Right forelimb (tissue), 1 donor: ENCODE measurements around the gene HPCA.
A peak's percentile ranks its signal among the peaks of the same experiment; 100 is the strongest.

Source experiments
- DNase-seq: peaks from one replicate; pipeline ENCODE4 v3.0.0-alpha.2; 2018

The HPCA gene

DNA sequence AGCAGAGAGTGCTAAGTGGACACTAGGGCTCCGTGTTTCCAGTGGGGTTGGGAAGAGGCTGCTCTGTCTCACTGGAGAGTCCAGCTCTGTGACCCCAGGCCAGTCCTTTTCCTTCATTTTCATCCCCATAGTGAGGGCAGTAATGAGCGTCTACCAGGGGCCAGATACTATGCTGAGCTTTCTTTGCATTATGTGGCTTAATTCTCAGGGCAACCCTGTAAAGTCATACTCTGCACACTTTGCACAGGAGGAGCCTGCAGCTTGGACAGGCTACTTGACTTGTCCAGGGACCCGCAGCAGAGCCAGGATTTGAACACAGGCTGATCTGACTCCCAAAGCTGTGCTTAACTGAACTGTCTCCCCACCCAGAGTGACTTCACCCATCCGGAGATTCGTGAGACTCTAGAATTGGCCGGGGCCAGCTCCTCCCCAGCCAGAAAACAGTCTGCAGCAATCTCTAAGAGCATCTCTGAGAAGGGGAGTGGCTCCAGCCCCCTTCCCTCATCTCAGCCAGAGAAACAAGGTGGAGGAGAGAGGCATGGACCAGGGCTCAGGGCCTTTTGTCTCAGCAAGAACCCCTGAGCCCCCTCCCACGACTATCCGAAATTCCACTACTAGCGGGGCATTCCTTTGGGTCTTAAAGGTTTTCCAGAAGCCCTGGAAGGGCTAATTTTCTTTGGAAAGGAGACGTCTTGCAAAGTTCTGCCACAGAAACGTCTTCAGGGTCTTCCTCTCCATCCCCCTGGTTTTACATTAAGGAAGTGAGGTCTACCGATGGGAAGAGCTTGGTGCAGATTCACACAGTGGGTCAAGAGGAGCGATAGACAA, 14.7 kb upstream of the HPCA start:
- DNase-seq, result peak; percentile 67

DNA sequence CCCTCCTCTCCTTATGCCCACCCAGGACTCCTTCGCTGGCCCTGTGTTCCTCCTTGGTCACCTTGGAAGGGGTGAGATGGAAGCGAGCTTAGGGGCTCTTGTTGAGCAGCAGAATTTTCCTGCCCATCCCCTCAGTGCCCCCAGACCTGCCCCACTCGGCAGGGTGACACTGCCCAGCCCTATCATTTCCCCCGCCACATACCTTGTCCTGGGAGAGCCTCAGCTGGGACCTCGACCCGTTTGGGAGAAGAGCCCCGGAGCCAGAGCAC, 14.2 kb upstream of the HPCA start:
- DNase-seq, result no peak

DNA sequence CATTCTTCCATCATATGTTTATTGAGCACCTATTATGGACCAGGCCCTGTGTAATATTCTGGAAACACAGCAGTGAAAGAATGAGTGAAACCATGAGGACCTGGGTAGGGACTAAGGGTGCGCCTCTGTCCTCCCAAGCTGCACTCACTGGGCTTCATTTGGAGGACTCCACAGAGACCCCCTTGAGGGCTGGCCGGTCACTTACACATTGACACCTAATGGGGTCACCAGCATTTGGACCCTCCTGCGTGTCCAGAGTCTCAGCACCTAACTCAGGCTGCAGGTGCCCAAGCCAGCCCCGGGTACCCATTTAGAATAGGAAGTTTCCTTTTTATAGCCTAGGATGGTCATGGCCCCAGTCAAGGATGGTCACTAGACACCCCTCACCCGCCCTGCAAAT, 12.8 kb upstream of the HPCA start:
- DNase-seq, result no peak

DNA sequence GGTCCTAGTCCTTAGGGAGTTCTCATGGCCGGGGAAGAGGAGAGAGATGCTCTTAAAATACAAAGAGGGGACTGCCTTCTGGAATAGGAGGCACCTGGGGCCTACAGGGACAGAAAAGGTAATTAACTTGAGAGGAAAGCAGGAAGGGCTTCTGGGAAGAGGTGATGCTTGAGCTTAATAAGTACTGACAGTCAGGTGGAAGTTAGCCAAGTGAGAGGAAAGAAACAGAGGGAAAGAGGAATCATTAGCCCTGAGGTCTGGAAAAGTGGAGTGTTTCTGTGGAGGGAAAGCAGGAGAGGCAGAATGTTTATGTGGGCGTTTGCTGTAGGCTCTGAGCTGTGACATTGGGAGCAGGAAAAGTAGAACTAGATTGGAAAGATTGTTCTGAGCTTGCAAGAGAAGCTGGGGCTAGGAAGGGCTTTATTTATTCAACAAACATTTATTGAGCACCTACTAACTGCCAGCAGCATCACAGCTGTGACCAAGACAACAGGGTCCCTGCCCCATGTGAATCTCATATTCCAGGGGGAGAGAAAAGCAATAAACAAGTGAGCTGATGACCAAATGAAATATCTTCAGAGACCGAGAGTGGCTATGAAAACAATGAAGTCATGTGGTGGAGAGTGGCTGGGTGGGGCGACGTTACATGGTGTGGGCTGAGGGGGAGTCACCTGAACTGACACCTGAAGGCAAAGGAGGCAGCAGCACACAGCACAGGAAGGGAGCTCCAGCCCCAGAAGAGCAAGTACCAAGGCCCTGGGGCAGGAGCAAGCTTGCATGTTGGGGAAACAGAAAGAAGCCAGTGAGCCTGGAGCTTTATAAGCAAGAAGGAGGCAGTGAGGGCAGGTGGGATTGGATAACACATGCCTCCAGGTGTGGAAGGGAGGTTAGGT, 11.2 kb upstream of the HPCA start:
- DNase-seq, result no peak

DNA sequence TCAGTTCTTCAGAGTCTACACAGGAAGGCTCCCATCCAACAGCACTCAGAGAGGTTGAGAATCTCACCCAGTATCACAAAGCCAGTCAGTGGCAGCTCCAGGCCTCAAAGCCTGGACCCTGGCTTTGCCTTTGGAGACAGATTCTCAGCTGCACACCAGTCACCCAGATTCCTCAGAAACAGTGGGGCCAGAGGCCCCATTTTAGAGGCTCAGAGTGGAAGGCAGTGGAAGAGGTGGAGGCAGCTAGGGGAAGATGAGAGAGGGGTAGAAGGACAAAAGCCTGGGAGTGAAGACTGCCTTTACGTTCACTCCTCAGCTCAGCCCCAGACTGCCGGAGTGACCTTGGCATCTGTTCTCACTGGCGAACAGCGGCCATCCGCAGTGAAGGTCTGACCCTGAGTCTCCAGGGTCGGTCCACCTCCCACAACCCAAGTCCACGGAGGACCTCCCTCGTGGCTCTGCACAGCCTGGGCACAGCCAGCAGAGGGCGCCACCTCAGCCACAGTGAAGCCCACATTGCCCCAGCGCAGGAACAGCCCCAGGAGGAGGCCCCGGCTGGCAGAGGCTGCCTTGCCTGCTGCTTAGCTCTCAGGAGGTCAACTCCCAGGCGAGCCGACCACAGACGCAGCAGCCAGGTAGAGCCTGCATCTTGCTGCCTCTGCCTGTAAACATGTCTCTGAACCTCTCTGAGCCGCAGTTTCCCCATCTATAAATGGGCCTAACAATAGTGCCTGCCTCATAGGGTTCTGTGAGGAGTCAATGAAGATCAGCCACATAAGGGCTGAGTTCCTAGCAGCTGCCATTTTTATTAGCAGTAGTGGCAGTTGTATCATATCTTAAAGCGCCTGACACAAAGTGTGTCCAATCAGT, 9.7 kb upstream of the HPCA start:
- peak; percentile 55 for DNase-seq

DNA sequence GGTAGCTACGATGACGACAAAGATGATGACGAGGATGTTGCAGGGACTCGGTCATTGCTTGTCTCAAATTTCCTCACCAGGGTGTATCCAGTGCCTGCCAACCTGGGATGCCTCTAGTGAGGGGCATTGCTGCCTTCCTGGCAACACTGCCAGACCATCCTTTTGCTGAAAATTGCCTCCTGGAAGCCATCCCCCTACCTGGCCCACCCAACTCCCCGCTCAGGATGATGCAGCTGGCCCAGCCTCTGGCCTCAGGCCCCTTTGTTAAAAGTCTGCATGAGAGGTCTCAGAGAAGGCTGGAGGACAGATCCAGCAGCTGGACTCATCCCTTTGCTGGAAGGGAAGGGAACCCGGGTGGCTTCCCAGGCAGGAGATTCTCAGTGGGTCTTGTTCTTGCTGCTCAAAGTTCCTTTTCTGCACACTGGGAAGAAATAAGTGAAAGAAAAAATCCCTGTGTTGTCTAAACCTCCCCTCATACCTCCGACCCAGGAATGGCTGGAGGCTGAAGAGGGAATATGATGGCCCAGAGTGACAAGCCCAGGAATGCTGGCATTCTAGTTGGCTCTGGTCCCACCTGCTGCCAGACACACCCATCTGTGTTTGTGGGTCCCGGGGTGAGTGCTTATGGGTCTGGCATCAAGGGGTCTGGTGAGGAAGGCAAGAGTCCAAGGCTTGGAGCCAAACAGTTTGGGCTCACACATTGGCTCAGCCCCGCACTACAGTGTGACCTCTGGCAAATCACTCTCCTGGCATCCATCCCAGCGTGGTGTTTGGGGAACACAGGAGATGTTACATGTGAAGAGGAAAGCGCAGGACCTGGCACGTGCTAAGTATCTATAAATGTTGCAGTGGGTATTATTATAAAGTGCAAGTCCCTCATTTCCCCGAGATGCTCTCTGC, 8.8 kb upstream of the HPCA start:
- DNase-seq, result peak; percentile 39

DNA sequence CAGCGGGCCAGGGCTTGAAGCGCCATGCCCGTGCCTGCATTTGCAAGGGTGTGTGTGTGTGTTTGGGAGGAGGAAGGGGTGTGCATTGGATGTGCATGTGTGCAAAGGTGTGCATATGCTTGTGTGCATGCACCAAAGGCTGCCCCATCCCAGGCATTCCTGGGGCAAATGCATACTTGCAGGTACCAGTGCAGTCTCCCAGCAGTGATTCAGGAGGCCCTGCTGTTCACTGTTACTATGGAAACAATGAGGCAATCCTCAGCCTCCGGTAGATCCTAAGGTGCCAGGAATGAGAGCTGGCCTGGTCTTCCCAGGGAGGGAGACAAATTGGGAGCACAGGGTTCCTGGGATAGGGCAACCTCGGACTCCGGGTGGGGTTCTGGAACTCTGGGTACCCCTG, 8.1 kb upstream of the HPCA start:
- DNase-seq, result peak; percentile 39

DNA sequence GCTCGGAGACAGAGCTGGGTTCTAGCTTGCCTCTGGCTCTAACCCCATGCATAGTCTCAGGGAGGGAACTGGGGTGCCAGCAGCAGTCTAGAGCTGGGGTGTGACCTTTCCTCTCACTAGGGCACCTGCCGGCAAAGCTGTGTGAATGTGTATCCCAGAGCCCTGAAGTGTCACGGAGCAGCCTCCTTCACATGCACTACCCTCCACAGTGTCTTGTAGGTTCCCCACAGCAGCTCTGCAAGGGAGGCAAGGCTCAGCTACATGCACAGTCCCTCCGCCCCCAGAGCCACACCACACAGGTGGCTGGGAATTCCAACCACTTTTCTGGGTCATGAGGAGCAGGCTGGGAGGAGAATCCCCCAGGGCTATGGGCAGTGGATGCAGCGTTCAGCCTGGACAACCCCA, 7.7 kb upstream of the HPCA start:
- peak; percentile 16 for DNase-seq

DNA sequence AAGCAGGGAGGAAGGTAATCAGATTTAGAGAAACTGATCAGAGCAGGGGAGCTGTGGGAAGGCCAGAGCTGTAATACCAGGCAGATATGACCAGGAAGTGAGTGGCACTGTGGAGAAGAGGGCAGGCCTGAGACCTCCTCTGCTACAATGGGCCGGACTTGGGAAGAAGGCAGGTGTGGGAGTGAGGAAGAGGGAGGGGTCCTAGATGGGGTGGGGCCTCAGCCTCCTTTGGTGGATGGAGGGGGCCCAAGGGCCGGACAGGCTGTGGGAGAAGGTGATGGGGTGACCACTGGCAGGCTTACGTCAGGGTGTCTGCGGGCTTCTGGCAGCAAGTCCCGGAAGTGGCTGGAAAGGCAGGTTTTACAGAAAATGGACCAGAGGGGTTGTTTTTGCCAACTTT, 5.0 kb upstream of the HPCA start:
- DNase-seq, result peak; percentile 30

DNA sequence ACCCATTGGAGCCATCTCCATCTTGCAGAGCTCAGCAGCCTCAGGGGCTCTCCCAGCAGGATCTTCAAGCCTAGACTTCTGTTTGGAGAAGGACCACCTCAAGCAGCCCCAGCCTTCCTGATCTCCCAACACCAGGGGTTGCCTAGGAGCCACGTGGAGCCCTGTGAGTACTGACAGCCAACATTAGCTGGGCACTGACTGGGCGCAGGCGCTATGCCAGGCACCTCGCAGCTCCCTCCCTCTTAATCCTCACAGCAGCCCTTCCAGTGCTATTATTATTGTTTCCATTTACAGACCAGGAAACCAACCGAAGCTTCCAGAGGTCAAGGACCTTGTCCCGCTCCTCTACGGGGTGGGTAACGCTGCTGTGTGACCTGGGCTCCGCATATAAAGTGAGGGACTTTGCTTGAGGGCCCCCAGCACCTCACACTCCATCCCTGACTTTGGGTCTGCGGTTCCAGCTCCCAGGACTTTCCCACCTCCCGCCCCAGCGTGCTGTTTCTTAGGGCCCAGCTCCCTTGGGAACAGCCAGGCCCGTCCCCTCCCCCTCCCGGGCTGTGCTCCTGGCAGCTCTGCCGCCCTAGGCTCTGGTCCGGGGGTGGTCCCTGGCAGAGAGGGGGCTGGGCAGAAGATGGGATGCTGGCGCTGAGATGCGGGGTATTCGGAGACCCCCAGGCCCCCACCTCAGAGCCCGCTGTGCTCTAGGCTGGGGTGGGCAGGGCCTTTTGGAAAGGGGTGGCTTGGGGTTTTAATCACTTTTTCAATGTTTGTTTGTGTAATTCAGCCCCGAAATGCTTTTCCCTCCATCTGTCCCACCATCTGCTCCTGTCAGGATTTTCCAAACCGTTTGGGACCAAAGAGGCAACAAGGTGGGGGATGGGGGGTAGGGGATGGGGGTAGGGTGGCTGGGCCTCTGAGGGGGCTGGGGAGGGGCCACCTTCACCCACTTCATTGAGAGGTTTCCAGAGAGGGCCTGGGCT, 4.1 kb upstream of the HPCA start:
- DNase-seq, result peak; percentile 42

DNA sequence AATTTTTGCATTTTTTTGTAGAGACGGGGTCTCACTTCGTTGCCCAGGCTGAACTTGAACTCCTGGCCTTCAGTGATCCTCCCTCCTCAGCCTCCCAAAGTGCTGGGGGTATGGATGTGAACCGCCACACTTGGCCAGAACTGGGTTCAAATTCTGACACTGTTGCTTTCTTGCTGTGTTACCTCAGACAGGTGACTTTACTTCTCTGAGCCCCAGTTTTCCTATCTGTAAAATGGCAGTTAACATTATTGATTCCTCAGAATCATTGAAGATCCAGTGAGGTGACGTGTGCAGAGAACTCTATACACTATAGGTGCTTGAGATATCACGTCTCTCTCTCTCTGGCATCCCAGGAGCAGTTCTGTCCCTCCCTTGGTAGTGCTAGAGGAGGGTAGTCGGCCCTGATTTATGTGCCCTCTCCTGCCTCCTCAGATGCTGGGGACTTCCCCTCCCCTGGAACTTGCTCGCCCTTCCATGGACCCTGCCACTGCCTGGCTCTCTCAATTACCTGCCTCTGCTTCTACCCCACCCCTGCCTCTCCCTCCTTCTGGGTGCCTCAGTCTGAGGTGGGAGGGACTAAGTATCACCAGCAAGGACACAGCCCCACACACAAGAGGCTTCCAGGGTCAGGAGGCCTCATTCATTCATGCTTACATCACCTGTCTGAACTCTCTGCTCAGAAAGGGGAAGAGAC, 2.8 kb upstream of the HPCA start:
- no peak for DNase-seq

DNA sequence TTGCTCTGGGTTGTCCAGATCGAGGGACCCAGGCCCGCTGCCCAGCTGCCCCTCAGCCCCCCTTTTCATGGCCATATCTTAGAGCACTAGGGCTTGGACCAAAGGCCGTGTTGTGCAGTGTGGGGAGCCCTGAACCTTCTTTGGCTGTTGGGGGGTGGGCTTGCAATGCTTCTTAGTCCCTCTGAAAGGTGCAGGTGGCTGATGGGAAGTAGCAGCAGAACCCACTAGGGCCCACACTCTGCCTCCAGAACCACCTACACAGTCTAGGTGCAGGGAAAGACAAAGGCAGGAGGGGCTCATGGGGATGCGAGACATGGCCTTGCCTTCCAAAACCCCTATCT, 2.3 kb upstream of the HPCA start:
- no peak for DNase-seq

DNA sequence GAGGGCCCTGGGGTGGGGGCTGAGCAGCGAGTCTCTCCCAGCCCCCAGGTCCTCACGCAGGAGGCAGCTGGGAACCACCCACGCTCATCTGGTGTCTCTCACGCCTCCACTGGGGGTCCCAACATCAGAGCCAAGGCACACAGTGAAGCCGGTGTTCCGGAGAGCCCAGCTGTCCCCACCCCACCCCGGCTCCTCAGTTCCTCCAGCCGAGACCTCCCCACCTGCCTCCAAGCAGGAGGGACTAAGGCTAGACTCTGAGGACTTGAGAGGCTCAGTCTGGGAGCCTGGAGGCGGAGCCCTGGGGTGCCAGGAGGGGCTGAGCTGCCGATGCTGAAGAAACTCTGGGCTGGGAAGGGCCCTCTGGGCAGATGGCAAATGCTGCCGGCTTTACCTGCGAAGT, 1.6 kb upstream of the HPCA start:
- no peak for DNase-seq

DNA sequence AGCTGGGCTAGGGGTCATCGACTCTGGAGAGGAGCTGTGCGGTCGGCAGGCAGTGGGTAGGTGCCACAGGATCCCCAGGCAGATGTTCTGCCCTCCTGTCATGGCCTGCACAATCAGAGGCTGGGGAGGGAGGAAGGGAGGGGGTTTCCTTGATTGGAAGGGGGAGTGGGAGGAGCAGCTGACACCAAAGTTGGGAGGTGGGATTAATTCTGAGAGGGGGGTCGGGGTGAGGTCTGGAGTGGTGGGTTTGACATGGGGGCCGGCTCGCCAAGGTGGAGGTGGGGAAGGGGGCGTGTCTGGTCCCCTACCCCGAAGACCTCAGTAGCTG, 651 bp upstream of the HPCA start:
- DNase-seq, result no peak

DNA sequence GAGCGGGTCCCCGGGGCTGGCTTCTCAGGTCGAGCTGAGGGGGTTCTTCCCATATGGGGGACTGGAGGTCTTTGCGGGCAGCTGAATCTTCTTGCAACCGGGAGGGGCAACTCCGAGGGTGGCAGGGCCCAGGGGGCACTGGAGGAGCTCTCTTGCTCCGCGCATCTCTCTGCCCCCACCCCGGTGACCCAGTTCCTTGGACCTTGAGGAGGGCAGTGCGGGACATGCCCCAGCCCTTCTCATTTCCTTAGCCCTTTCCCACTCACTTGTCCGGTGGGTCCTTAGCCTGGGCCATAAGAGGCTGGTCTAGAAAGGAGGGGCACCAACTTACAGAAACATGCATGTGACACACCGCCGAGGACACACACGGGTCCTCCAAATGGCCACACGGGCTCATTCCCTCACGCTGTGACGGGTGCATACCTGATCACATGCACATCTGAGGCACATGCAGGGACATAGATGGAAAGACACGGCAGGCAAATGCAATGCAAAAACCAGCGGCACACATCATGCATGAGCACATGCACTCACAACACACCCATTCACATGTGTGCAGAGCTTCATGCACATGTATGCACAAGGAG, 630 bp downstream of the HPCA start:
- no peak for DNase-seq

DNA sequence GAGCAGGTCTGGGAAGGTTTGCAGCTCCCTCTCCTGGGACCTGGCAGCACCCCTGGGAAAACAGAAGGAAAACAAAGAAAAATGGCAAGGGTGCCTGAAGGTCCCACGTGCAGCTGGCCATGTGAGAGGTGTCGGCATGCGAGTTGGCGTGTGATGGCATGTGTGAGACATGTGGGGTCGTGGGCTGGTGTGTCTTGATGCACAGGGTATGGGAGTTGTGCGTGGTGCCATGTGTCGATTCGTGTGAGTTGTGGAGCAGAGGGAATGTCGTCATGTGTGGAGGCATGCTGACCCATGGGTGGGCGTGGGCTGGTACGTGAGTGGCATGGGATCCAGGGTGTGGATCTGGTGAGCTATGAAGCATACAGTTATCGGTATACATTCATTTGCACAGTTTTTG, 1.3 kb downstream of the HPCA start:
- DNase-seq, result no peak

DNA sequence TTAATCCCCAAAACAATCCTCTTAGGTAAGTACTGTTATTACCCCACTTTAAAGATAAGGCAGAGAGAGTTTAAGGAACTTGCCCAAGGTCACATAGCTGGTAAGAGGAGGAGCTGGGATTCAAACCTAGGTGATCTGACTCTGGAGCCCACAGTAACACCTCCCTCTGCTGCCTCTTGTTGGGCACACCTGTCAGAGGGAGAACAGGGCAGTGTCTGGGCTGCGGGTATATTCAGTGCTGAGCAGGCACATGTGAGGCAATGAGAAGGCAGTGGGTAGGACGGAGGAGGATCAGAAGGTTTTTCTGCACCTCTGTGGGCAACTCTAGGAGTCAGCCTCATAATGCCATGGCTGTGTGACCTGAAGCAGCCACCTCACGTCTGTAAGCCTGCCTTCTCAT, 1.8 kb downstream of the HPCA start:
- DNase-seq, result no peak

DNA sequence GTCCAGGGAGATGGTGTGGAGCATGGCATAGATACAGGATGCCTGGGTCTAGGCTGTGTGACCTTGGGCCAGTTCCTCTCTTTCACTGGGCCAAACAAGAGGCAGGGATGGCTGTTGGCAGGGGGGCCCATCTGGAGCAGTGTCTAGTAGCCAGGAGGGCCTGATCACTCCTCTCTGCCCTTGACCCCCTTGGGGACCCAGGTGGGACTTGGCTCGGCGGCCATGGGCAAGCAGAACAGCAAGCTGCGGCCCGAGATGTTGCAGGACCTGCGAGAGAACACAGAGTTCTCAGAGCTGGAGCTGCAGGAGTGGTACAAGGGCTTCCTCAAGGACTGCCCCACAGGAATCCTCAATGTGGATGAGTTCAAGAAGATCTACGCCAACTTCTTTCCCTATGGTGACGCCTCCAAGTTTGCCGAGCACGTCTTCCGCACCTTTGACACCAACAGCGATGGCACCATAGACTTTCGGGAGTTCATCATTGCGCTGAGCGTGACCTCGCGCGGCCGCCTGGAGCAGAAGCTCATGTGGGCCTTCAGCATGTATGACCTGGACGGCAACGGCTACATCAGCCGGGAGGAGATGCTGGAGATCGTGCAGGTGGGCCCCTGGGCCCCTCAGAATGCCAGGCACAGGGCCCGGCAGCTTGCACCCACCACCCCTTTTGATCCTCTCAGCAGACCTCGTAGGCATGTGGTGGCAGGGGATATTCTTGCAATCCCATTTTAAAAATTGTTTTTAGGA, 2.6 kb downstream of the HPCA start:
- no peak for DNase-seq

DNA sequence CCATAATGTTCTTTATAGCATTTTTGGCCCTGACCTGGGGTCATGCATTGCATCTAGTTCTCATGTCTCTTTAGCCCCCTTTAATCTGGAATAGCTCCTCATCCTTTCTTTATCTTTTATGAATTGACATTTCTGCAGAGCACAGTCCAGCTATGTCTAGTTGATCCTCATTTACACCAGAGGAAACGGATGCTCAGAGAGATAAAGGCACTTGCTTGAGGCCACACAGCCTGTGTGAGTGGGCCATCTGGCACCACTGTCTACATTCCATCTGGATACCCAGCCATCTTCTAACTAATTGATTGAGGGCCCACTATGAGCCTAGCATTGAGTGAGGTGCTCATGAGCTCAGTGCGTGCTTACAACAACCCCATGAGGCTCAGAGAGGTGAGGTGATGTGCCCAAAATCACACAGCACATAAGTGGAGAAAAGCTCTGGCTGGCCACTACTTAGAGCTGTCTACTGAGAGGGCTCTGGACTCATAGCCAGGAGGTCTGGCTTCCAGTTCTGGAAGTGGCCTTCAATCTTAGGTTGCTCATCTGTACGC, 3.5 kb downstream of the HPCA start:
- no peak for DNase-seq
